GM12874 (cell line): ENCODE measurements around the gene SERPINB1.

Experiments
- TF ChIP-seq, protein P1 (sequence below): IDR thresholded peaks from 2 replicates; pipeline ENCODE4 v1.5.1; 2011; ENCODE audit warnings: low read depth, mild to moderate bottlenecking, control low read depth, low read length, moderate library complexity; ENCODE audit not compliant: insufficient read depth

The SERPINB1 gene

DNA sequence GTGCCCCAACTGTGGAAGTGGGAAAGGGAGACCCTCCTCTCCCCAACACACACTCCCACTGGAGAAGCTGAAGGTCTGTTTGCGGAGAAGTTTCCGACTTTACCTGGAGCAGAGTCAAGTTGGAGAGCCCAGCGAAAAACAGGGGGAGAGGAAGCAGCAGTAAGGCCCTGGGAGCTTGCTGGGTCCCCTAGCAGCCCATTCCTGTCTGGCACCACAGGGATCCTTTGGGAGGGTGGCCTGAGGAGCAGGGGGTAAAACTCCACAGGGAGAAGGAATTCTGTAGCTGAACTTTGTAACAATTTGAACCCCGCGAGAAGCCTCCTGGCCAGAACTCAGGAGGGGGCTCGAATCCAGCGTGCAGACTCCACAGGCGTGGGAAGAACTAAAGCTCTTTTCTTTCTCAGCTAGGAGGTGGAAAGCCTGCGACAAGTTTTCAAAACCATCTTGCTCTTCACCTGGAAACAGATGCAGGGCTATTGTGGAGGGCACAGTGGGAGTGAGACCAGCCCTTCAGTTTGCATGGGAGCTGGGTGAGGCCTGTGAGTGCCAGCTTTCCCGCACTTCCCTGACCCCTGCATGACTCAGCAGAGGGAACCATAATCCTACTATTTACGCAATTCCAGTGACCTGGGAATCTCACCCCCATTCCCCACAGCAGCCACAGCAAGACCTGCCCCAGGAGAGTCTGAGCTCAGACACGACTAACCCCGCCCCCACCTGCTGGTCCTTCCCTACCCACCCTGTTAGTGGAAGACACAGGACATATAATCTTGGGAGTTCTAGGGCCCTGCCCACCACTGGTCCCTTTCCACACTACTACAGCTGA lies 35.6 kb upstream of the SERPINB1 start:
- TF ChIP-seq, protein P1, sequence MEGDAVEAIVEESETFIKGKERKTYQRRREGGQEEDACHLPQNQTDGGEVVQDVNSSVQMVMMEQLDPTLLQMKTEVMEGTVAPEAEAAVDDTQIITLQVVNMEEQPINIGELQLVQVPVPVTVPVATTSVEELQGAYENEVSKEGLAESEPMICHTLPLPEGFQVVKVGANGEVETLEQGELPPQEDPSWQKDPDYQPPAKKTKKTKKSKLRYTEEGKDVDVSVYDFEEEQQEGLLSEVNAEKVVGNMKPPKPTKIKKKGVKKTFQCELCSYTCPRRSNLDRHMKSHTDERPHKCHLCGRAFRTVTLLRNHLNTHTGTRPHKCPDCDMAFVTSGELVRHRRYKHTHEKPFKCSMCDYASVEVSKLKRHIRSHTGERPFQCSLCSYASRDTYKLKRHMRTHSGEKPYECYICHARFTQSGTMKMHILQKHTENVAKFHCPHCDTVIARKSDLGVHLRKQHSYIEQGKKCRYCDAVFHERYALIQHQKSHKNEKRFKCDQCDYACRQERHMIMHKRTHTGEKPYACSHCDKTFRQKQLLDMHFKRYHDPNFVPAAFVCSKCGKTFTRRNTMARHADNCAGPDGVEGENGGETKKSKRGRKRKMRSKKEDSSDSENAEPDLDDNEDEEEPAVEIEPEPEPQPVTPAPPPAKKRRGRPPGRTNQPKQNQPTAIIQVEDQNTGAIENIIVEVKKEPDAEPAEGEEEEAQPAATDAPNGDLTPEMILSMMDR = no peak

DNA sequence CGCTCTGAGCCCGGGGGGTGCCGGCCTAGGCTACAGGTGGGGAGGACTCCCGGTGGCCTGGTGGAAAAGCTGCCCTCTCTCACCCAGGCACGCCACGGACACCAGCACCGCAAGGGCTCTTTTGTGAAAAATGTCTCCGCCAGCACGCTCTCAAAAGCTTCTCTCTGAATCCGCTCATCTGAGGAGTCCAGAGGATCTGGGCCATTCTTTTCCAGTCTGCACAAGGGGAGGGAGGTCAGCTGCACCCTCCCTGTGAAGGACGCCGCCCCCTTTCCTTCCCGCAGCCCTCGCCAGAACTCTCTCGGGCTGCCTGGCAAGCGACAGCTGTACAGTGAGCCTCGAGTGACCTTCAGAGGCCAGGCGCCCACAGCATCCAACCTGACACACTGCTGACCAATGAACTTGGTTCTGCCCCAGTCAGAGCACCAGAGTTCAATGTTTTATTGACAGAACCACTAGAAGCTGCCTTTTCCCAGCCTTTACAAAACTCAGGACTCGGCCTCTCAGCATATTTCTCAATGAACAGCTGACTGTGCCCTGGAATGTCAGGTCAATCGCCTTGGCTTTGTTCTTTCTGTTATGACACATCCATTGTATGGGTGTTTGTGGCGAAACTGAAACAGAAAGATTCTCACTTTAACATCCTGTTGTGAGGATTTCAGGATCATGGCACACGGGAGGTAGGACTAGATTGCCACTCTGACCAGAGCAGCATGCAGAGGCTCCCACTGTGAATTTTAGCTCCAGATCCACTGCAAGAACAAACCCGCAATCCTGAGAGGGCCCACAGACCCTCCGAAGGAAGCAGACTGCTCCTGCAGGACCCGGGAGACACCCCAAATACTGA lies 34.8 kb upstream of the SERPINB1 start:
- TF ChIP-seq, protein P1 = no peak

DNA sequence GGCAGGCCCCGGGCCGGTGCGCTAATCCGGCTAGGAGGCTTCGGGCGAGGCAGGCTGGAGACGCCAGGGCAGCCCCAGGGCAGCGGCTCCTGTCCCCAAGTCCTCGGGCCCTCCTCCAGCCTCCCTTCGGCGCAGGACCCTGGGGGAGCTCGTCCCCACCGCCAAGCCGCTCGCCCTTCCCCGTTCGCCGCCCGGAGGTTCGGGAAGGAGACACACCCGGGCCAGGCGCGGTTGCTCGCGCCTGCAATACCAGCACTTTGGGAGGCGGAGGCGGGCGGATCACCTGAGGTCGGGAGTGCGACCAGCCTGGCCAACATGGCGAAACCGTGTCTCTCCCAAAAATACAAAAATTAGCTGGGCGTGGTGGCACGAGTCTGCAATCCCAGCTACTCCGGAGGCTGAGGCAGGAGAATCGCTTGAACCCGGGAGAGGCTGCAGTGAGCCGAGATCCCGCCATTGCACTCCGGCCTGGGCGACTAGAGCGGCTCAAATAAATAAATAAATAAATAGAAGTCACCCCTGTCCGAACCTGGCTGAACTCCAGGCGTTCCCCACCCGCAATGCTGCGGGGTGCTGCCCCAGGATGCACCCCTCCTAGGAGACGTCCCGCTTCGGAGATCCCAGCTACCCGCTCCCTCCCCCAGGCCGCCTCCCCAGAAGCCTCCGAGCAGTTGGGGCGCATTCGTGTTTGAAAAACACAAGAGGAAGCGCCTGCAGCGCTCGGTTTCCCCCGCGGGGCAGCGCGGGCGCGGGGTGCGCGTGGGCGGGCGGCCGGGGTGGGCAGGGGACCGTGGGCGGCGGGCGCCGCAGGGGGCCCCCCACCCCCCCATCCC lies 33.9 kb upstream of the SERPINB1 start:
- TF ChIP-seq, protein P1 = no peak

DNA sequence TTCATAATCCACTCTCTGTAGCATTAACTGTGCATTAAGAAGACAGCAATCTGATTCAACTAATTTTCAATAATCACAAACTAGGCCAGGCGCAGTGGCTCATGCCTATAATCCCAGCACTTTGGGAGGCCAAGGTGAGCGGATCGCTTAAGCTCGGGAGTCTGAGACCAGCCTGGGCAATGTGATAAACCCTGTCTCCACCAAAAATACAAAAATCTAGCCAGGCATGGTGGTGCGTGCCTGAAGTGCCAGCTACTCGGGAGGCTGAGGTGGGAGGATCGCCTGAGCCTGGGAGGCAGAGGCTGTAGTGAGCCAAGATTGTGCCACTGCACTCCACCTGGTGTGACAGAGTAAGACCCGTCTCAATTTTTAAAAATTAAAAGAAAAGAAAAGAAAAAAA lies 32.0 kb upstream of the SERPINB1 start:
- TF ChIP-seq, protein P1 = no peak

DNA sequence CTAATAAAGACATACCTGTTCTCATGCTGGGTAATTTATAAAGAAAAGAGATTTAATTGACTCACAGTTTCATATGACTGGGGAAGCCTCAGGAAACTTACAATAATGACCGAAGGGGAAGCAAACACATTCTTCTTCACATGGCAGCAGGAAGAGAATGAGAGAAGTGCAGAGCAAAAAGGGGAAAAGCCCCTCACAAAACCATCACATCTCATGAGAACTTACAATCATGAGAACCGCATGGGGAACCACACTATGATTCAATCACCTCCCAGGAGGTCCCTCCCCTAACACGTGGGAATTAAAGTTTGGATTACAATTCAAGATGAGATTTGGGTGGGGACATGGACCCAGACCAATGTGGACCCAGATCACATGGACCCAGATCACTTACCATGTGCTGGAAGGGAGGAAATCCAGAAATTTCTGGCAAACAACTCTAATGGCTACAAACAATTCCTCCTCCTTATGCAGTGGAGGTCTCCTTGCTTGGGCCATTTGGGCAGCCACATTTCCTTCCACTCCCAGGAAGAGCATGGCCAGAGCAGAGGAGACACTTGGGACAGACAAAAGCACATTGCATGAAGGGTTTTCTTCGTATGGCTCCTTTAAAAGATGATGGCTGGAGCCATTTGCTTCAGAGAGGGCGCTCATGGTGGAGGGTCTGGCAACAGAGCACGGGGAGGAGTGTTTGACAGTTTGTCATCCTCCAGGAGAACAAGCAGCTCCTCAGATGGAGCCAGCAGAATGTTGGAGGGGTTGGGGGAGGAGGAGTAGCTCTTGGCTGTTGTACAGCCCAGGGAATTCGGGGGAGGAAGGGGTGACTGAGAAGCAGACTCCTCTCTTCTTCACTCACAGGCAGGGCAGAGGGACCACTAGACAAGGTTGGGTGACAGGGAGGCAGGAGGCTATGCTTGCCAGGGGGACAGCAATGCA lies 31.0 kb upstream of the SERPINB1 start:
- TF ChIP-seq, protein P1 = no peak

DNA sequence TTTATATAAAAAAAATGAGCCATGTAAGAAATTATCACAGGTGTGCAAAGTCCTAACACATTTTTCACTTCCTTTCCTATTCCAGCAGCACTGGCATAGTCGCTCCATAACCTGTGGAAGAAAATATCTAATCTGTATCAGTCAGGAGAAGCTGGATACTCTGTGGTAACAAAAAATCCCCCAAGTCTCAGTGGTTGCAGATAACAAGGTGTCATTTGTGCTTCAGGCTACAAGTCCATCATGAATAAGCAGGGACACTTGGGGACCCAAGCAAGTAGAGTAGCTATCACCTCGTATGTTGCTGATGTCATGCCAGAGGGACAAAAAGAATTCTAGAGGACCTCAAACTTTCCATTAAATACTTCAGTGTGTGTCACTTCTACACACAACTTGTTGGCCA lies 30.3 kb upstream of the SERPINB1 start:
- TF ChIP-seq, protein P1 = no peak
